Measurements from ENCODE around the gene SOD3.

GRCh38 chr4:24840826-24841543, 45.6 kb downstream of the SOD3 start:
- TF ChIP-seq ZBTB21 (CRISPR knock-in tag; IDR thresholded peaks at IDR 0.05; ENCODE audit: borderline replicate concordance), result no peak
- no peak for TF ChIP-seq MLX (CRISPR knock-in tag; IDR thresholded peaks at IDR 0.05)
- TF ChIP-seq, protein P1, sequence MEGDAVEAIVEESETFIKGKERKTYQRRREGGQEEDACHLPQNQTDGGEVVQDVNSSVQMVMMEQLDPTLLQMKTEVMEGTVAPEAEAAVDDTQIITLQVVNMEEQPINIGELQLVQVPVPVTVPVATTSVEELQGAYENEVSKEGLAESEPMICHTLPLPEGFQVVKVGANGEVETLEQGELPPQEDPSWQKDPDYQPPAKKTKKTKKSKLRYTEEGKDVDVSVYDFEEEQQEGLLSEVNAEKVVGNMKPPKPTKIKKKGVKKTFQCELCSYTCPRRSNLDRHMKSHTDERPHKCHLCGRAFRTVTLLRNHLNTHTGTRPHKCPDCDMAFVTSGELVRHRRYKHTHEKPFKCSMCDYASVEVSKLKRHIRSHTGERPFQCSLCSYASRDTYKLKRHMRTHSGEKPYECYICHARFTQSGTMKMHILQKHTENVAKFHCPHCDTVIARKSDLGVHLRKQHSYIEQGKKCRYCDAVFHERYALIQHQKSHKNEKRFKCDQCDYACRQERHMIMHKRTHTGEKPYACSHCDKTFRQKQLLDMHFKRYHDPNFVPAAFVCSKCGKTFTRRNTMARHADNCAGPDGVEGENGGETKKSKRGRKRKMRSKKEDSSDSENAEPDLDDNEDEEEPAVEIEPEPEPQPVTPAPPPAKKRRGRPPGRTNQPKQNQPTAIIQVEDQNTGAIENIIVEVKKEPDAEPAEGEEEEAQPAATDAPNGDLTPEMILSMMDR (IDR thresholded peaks at IDR 0.05), result no peak
- TF ChIP-seq, protein P2, sequence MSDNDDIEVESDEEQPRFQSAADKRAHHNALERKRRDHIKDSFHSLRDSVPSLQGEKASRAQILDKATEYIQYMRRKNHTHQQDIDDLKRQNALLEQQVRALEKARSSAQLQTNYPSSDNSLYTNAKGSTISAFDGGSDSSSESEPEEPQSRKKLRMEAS (CRISPR knock-in tag; IDR thresholded peaks at IDR 0.05), result no peak
- no peak for TF ChIP-seq MXD4 (CRISPR knock-in tag; IDR thresholded peaks at IDR 0.05; ENCODE audit: borderline replicate concordance)
- TF ChIP-seq, protein P3, sequence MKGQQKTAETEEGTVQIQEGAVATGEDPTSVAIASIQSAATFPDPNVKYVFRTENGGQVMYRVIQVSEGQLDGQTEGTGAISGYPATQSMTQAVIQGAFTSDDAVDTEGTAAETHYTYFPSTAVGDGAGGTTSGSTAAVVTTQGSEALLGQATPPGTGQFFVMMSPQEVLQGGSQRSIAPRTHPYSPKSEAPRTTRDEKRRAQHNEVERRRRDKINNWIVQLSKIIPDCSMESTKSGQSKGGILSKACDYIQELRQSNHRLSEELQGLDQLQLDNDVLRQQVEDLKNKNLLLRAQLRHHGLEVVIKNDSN (CRISPR knock-in tag; IDR thresholded peaks at IDR 0.05), result no peak
- no peak for TF ChIP-seq ESRRA (CRISPR knock-in tag; IDR thresholded peaks at IDR 0.05; ENCODE audit: borderline replicate concordance)
- no peak for TF ChIP-seq ZBTB43 (CRISPR knock-in tag; IDR thresholded peaks at IDR 0.05)
- no peak for TF ChIP-seq NFYB (CRISPR knock-in tag; conservative IDR thresholded peaks at IDR 0.05; ENCODE audit: low read depth)
- no peak for TF ChIP-seq MYBL2 (CRISPR knock-in tag; IDR thresholded peaks at IDR 0.05)
- no peak for TF ChIP-seq ATF2 (CRISPR knock-in tag; IDR thresholded peaks at IDR 0.05; ENCODE audit: borderline replicate concordance, low read depth)
- no peak for TF ChIP-seq FOXK1 (CRISPR knock-in tag; IDR thresholded peaks at IDR 0.05)
